Left kidney (tissue), 2 donors: ENCODE results near the gene TNNT2. TPM values are rescaled to one million over a fixed set of nuclear protein-coding genes. Genes with fewer than 3 reads are reported as not detected.

Source experiments
- DNase-seq: peaks from one replicate; pipeline ENCODE4 v3.0.0-alpha.2; 2013
- polyA plus RNA-seq: library from polyadenylated mRNA; unstranded; fragments of 120-200 nt; gene quantifications from one replicate; pipeline ENCODE4 v1.2.1, GENCODE V29; 2013; ENCODE audit not compliant: insufficient read length

The TNNT2 gene
- polyA plus RNA-seq, 1 donor, result 56.4 TPM

DNA sequence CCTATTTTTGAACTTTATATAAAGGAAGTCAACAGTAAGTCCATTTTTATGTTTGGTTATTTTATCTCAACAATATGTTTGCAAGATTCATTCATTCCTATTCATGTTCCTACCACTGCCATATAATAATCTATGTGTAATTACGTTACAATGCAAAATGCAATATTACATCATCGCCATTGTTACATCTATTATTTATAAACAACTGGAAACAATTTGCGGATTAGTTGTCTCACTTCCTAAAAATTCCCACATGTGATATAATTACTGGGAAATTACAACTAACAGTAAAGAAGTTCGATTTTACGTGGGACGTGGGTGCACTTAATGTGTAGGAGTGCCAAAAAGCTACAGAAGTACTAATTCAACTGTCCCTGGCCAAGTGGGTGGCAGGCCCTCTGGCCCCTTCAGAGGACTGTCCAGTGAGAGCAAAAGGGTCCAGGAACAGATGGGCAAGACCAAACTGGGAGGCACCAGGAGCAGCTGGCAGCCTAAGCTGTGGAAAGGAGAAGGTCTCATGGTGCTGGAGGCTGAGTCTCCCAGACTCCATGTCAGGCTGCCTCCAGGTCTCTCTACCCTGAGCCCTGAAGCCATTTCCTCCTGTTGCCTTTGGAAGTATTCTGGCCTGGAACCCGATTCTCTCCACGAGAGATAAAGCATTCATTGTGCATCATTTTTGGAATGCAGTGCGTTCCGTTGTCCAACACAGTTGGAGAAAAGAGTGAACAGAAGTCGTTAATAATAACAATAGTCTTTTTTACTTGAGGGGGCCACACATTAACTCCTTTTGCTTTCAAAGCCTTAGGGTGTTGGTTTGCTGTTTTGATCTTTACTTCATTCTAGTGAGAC lies 42.9 kb downstream of the TNNT2 start:
- DNase-seq, result no peak

DNA sequence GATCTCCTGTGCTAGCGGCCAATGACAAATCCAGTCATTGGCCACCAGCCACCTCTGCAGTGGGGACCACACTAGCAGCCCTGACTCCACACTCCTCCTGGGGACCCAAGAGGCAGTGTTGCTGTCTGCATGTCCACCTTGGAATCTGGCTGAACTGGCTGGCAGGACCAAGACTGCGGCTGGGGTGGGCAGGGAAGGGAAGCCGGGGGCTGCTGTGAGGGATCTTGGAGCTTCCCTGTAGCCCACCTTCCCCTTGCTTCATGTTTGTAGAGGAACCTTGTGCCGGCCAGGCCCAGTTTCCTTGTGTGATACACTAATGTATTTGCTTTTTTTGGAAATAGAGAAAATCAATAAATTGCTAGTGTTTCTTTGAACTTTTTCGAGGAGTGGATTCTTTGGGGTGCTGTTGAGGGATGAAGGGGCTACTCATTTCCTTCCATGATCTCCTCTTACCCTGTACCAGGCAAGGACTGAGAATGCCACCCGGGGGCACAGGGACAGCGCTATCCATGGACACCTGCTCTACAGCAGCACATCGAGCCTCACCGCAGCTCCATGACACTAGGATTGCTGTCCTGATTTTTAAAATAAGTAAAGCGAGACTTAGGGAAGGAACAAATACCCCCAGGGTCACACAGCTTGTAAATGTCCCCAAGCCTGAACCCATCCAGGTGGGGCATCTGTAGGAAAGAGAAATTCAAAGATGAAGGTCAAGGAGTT lies 44.7 kb downstream of the TNNT2 start:
- DNase-seq, result no peak

DNA sequence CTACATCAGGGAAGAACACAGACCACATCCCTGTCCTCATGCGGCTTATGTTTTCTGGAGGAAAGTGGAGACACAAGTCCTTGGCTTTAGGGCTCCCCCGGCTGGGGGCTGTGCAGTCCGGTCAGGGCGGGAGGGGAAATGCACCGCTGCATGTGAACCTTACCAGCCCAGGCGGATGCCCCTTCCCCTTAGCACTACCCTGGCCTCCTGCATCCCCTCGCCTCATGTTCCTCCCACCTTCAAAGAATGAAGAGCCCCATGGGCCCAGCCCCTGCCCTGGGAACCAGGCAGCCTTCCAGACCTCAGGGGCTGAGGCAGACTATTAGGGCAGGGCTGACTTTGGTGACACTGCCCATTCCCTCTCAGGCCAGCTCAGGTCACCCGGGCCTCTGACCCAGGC lies 45.5 kb downstream of the TNNT2 start:
- no peak for DNase-seq

DNA sequence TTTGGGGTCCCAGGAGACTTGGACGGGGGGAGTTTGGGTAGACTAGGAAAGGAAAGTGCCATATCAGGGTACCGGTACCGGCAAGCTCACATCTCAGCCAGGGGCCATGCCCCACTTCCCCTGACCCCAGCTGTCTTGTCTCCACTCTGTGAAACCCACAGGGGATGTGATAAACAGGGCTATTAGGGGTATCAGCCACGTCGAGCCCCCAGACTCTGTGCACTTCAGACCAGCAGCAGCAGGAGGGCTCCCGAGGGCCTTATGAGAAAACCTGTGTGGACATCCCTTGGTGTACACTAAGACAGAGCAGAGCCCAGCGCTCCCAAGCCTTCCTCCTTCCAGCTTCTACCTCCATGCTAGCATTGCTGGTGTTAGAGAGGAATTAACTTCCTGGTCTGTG lies 46.3 kb downstream of the TNNT2 start:
- no peak for DNase-seq

DNA sequence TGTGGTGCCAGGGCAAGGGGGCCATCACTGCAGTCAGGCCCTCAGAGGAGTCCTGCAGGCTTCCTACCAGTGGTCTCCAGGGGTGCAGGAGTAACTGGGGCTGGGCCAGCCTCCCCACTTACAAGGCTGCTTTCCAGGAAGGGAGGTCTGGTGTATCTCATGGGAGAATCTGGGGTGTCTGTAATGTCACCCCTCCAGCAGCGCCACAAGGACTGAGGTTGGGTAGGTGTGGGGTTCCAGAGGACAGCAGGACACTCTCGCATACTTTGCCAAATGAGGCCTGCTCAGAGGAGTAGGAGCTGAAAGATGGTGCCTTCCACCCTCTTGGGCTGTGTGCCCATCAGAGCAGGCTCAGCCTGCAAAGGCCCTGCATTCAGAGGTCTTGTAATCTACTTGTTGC lies 46.9 kb downstream of the TNNT2 start:
- DNase-seq, result no peak

DNA sequence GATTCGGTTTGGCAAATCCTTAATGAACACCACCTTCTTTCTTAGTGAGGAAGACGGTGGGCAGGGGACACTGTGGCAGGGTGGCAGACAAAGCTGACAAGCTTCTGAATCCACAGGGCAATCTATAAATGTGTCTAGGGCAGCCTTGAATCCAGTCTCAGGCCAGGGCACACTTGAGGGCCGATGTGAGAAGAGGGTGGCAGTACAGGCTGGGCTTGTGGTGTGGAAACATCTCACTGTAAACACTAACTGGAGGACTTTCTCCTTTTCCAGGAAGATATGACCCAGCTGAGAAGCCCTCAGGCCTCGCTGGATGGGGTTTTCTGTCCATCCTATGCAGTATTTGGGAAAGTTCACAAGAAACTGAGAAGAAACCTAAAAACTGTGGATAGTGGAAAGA lies 47.7 kb downstream of the TNNT2 start:
- no peak for DNase-seq

DNA sequence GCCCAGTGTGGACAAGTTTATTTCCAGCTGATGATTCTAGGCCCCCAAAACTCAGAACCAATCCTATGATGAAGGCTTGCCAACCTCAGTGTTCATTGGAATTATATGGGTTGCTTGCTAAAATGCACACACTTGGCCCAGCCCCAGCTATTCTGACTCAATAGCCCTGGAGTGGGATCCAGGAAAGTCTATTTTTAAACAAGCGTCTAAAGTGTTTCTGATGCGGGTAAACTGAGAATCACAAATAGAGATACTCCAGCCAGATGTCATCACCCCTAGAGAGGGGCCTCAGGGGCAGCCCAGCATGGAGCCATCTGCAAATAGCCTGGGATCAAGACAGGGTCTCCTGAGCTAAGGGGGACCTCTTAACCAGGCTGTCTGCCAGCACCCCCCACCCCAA lies 48.2 kb downstream of the TNNT2 start:
- no peak for DNase-seq

DNA sequence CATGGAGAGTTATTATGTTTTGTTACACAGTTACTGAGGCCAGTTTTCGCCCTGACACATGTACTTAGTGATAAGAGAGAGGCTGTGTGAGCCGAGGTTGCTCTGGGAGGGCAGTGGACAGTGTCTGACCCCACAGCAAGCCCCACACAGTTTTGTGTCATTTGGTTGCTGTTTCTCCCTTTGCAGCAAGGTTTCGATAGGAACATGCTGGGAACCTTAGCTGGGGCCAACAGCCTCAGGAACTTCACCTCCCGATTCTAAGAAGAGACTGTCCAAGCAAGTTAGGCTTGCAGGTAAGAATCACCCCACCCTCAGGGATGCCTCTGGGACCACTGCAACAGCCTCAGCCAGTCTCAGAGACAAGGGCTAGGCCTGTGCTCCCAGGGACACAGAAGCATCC lies 48.9 kb downstream of the TNNT2 start:
- no peak for DNase-seq

DNA sequence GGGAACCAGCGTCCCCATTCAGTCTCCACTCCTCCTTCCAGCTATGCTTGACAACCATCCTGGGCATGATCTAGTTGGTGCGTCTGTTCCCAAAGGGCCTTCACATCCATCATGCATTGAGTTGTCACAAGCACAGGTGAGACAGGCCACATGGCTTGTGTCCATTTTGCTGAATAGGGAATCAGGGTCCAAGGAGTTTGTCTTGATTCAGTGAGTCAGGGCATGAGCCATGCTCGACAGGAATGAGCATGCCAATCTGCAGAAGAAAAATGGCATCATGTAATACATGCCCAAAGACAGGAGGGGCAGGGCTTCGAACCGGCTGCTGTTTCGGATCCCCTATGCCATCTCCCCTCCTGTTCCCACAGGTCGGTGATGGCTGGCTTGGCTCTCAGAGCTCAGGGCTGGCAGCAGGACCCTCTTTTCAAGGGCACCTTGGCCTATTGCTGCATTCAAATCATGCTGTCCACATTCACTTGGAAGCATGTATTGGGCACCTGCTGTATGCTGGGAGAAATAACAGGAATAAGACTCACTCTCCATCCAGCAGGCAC lies 49.7 kb downstream of the TNNT2 start:
- no peak for DNase-seq

DNA sequence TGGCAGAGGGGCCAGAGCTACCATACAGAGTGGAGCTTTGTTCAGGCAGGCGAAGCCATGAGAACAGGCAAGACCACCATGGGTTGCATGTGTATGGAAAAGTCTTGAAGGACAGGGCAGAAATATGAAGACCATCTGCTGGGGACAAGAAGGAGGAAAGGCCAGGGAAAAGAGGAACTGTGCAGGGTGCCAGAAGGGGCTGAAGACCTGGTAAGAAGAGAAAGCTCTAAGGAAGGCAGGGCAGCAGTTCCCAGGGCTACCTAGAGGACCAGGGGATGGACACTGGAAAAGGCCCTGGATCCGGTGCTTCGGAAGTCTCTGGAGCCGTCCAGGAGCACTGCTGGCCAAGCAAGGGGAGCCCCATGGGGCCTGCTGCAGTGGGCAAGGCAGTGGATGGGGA lies 50.8 kb downstream of the TNNT2 start:
- no peak for DNase-seq

DNA sequence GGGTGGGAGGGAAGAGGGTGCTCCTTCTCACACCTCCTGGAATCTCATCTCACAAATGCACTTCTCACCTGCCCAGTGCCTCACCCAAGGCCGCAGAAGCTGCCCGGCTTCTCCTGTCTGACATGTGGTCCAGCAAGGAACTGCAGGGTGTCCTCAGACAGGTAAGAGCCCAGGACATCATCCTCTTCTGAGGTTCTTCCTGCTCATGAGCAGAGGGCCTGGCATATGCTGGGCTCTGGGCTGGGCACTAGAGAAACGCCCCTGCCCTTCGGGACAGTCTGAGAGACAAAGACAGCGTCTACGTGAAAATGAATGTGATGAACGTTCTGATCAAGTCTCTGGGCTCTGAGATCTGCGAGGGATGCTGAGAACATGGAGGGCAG lies 51.8 kb downstream of the TNNT2 start:
- DNase-seq, result no peak

DNA sequence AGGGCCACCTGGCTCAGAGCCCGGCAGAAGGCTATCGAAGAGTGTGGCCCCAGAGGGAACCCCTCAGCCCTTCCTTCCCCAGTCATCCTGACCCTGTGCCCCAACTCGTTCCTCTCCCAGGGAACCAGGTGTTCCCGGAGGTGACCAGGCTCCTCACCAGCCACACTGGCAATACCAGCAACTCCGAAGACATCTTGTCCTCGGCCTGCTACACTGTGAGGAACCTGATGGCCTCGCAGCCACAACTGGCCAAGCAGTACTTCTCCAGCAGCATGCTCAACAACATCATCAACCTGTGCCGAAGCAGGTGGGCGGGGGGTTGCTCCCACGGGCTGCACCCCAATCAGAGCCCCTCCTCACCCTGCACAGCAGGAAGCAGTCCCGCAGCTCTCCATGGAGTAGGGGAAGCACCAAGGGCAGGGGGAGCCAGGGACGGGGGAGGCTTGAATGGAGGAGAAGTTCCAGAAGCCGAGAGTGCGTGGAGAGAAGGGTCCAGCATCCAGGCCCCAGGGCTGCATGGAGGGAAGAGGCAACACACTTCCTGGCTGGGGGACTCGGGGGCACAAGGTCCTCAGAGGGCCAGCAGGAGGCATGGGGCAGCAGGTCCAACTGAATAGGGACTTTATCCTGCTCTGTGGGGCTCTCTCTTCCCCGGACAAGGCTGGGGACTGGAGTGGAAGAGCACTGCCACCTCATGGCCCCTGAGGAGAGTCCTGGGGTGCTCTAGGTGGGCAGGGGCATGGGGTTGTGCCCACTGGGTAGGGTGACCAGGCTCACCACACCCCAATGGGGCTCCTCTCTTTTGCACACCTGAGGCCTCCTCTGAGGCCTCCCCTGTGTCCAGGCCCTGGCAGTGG lies 52.4 kb downstream of the TNNT2 start:
- no peak for DNase-seq

DNA sequence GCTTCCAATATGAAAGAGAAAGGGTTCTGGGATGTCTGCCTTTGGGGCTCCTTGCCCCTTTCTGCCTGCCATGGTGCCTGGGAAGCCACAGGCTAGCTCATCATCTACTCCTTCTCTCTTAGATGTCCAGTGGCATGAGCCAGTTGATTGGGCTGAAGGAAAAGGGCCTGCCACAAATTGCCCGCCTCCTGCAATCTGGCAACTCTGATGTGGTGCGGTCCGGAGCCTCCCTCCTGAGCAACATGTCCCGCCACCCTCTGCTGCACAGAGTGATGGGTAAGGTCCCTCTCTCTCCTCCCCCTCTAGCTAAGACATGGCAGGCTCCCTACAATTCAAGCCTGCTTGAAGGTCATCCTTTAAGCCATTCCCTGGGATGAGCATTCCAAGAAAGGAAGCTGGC lies 53.2 kb downstream of the TNNT2 start:
- DNase-seq, result no peak

DNA sequence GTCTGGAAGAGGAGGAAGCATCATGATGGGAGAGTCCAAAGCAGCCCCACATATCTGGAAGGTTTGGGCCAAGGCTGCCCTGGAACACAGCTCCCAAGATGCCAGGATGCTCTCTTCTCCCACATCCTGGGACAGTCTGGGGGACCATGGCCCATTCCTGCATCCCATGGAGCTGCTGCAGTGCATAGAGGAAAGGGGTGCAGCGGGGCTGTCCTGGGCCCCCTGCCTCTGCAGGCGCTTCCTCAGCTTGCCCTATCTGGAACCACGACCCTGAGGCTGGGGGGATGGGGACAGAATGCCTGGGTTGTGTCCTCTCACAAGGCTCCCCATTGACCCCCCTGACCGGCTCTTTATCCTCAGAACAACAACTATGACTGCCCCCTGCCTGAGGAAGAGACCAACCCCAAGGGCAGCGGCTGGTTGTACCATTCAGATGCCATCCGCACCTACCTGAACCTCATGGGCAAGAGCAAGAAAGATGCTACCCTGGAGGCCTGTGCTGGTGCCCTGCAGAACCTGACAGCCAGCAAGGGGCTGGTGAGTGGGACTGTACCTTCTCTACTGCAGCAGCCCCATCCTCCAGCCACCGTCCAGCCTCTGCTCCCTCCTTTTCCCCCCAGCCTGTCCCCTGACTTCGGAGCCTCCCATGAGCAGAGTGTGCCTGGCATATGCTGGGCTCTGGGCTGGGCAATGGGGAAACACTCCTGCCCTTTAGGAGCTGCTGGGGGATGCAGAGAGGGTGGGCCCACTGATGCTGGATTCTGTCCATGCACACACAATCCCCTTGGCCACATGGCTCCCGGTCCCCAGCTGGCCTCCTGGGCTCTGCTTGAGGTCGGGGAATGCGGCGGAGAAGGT lies 54.6 kb downstream of the TNNT2 start:
- DNase-seq, result no peak

DNA sequence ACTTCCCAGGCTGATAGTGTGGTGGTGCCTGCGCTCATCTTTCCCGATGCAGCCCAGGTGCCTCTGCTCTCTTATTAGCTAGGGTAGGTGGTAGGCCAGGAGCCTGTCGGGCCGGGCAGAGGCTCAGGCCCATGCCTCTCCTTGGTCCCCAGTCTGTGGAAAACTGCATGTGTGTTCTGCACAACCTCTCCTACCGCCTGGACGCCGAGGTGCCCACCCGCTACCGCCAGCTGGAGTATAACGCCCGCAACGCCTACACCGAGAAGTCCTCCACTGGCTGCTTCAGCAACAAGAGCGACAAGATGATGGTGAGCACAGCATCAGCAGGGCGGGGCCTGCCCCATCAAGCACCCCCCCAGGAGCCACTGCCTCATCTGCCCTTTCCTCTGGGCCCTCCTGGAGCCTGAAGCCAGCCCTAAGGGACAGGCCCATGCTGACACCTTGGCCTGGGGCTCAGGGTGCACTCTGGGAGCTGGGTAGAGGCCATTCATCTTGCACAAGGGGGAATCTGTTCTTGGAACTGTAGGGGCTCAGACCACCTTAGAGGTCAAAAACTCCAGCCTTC lies 55.6 kb downstream of the TNNT2 start:
- DNase-seq, result no peak

DNA sequence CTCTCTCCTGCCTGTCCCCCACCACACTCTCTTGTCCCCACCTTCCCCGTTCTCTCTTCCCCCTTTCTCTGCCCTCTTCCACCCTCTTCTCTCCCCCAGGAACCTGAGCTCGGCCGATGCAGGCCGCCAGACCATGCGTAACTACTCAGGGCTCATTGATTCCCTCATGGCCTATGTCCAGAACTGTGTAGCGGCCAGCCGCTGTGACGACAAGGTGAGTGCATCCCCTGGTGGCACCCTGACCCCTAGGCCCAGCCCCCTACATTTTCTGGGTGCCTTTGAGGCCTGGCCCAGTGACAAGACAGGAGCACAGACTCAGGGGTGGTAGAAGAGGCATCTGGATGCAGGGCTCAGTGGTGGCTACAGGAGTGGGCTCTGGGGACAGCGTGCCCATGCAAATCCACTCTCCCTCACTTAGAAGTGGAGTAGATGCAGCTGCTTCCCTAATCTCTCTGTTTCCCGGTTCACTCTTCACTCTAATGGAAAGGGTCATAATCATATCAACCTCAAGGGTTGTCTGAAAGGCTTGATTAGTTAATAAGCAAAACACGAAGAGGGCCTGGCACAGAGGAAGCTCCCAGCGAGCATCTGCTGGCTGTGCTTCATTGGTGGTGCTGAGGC lies 57.2 kb downstream of the TNNT2 start:
- no peak for DNase-seq

DNA sequence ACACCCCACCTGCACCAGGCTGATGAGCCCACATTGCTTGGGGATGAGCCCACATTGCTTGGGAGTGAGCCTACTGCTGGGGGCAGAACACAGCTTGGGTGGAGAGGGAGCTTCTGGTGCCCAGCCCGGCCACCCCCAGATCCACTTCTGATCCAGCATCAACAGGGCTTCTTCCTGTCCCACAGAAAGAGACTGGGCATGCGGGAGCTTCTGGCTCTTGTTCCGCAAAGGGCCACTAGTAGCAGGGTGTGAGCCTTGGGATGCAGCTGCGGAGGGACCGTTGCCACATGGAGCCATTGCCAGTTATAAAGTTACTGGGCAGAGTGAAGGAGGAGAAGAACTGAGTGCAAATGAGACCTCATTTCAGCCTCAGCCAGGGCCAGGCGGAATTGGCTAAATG lies 57.8 kb downstream of the TNNT2 start:
- no peak for DNase-seq

DNA sequence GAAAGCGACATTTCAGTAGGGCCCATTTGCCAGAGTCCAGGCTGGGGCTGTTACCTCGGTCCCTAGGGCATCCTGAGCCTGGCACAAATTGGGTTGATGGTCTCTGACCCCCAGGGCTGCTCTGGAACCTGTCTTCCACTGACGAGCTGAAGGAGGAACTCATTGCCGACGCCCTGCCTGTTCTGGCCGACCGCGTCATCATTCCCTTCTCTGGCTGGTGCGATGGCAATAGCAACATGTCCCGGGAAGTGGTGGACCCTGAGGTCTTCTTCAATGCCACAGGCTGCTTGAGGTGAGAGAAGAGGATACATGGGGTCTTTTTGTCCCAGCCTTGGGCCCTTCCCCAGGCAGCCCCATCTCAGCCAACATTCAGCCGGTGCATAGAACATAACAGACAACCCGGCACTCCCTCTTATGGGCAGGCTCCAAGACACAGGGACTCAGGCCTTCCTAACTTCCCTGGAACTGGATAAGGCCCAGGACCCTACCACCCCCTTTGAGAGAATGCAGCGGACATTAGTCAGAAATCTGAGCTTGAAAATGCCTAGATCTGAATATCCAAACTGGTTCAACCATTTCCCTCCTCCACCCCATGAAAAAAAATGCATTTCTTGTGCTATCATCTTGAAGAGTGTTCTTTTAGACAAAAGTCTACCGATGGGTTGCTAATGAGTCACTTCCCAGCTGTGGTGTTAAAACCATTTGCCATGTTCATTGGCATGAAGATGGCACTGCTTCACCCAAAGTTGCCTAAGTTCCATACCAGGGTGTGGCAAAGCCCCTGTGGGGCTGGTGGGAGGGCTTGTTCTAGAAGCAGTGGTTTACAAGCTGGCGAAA lies 58.8 kb downstream of the TNNT2 start:
- DNase-seq, result no peak

DNA sequence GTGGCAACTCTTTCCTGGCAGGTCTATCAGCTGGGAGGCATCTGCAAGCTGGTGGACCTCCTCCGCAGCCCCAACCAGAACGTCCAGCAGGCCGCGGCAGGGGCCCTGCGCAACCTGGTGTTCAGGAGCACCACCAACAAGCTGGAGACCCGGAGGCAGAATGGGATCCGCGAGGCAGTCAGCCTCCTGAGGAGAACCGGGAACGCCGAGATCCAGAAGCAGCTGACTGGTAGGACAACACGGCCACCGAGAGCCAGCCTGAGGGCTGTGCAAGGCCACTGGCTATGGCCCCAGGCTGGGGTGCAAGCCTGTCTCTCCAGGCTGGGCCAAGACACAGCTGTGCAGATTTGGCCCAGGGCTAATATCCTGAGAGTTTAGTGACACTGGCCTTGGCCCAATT lies 59.9 kb downstream of the TNNT2 start:
- DNase-seq, result no peak

DNA sequence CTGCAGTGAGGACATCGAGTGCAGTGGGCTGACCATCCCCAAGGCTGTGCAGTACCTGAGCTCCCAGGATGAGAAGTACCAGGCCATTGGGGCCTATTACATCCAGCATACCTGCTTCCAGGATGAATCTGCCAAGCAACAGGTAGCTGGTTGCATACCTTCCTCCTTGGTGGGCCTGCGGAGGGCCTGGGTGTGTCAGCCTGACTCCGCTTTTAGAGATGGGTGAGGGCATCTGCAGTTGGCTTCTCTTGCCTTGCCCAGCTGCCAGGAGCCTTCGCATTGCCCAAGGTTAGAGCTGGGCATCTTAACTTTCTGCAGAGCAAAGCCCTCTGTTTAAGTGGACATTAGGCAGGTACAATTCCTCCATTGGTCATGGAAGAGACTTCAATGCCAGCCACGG lies 60.9 kb downstream of the TNNT2 start:
- DNase-seq, result no peak
